WTC11 (cell line): ENCODE measurements around the gene RBM10. TPM values are rescaled to one million over a fixed set of nuclear protein-coding genes. Genes with fewer than 3 reads are reported as not detected.

Experiments used
- ATAC-seq: fragments of 200-7000 bp; cut with Tn5 transposase; 2 replicates; pipeline ENCODE4 v1.10.0; 2021; ENCODE audit warnings: mild to moderate bottlenecking, moderate library complexity
- CTCF ChIA-PET: fragments of 300-600 bp; sonication (Branson Sonifier 250); formaldehyde crosslinking; loops from one replicate; lab custom pipeline; 2021; ENCODE audit warnings: antibody characterized with exemption; lab: Charles Lee
- POLR2A ChIA-PET: fragments of 350-600 bp; sonication (Branson Sonifier 250); formaldehyde crosslinking; loops from one replicate; lab custom pipeline; 2021; ENCODE audit warnings: antibody characterized with exemption; lab: Charles Lee
- DNase-seq: peaks from one replicate; pipeline ENCODE4 v3.0.0; 2021; ENCODE audit warnings: low spot score
- H3K27ac Mint-ChIP-seq: 2 replicates; pipeline ENCODE4 v1.8.0; 2021; ENCODE audit warnings: mixed read lengths
- H3K27me3 Mint-ChIP-seq: 2 replicates; pipeline ENCODE4 v1.8.0; 2021; ENCODE audit warnings: low read depth, mild to moderate bottlenecking, moderate library complexity, mixed read lengths
- H3K36me3 Mint-ChIP-seq: 2 replicates; pipeline ENCODE4 v1.8.0; 2021; ENCODE audit warnings: mixed read lengths
- H3K4me1 Mint-ChIP-seq: 2 replicates; pipeline ENCODE4 v1.8.0; 2022; ENCODE audit warnings: mixed read lengths
- H3K4me3 Mint-ChIP-seq: 2 replicates; pipeline ENCODE4 v1.8.0; 2021; ENCODE audit warnings: mild to moderate bottlenecking, moderate library complexity, mixed read lengths
- H3K9me3 Mint-ChIP-seq: 2 replicates; pipeline ENCODE4 v1.8.0; 2021; ENCODE audit warnings: mixed read lengths
- ATF6 ChIP-seq: sonication (generic); formaldehyde crosslinking; IDR thresholded peaks from 2 replicates; pipeline ENCODE4 v1.8.1; 2023; ENCODE audit warnings: mild to moderate bottlenecking, missing genetic modification reagents
- CREM ChIP-seq: sonication (generic); formaldehyde crosslinking; IDR thresholded peaks from 2 replicates; pipeline ENCODE4 v1.8.1; 2022; ENCODE audit warnings: mild to moderate bottlenecking, missing genetic modification reagents, moderate library complexity
- OVOL2 ChIP-seq: fragments of 250-450 bp; sonication (Bioruptor Pico); IDR thresholded peaks from 2 replicates; pipeline ENCODE4 v1.9.0; 2021; ENCODE audit warnings: mild to moderate bottlenecking, borderline replicate concordance
- SMAD3 ChIP-seq: sonication (generic); formaldehyde crosslinking; IDR thresholded peaks from 2 replicates; pipeline ENCODE4 v1.8.0; 2022; ENCODE audit warnings: missing genetic modification reagents, mild to moderate bottlenecking, borderline replicate concordance
- STAT6 ChIP-seq: sonication (generic); formaldehyde crosslinking; conservative IDR thresholded peaks from 2 replicates; pipeline ENCODE4 v1.8.1; 2023; ENCODE audit warnings: mild to moderate bottlenecking, low read depth, missing genetic modification reagents, moderate library complexity
- USF1 ChIP-seq: sonication (generic); formaldehyde crosslinking; IDR thresholded peaks from 2 replicates; pipeline ENCODE4 v1.8.0; 2022; ENCODE audit warnings: mild to moderate bottlenecking, missing genetic modification reagents
- ZMAT4 ChIP-seq: fragments of 250-450 bp; sonication (Bioruptor Pico); IDR thresholded peaks from 2 replicates; pipeline ENCODE4 v1.9.0; 2021; ENCODE audit warnings: mild to moderate bottlenecking
- ZNF219 ChIP-seq: sonication (generic); formaldehyde crosslinking; IDR thresholded peaks from 2 replicates; pipeline ENCODE4 v1.8.0; 2023; ENCODE audit warnings: missing genetic modification reagents, mild to moderate bottlenecking, borderline replicate concordance
- total RNA-seq: library from RNA; stranded (reverse); gene quantifications from 3 replicates; pipeline ENCODE4 v1.2.3, GENCODE V29; 2021
- TF ChIP-seq, protein P1 (sequence below): sonication (generic); formaldehyde crosslinking; IDR thresholded peaks from 2 replicates; pipeline ENCODE4 v1.8.1; 2022; ENCODE audit warnings: missing genetic modification reagents, borderline replicate concordance
- TF ChIP-seq, protein P2 (sequence below): sonication (generic); formaldehyde crosslinking; IDR thresholded peaks from 2 replicates; pipeline ENCODE4 v1.8.0; 2023; ENCODE audit warnings: missing genetic modification reagents
- TF ChIP-seq, protein P3 (sequence below): sonication (generic); formaldehyde crosslinking; IDR thresholded peaks from 2 replicates; pipeline ENCODE4 v1.8.0; 2022; ENCODE audit warnings: mild to moderate bottlenecking, missing genetic modification reagents
- TF ChIP-seq, protein P4 (sequence below): fragments of 250-450 bp; sonication (Bioruptor Pico); IDR thresholded peaks from 2 replicates; pipeline ENCODE4 v2.1.2; 2022; ENCODE audit warnings: mild to moderate bottlenecking, moderate library complexity

Gene RBM10
- total RNA-seq, 1 experiment from 2014 or later, result 66.1 TPM

DNA sequence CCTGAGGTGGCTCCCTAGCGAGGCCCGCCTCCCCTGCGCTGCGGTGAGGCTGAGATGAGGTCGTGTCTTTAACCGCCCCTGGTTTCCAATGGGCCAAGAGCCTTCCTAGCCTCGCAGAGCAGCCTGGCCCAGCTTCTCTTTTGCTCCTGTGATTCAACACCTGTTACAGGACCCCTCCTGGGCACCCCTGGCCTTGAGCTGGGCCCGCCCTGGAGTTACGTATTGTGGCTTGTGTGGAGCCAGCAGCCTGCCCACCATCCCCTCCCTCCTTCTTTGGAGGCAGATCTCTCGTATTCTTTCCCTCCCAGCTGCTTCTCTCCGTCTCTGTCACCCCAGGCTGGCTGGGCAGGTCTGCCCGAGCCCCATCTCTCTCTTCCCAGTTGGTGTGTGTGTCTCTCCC is 29.4 kb downstream of the RBM10 start:
- ChIA-PET POLR2A (no interaction called here), CTCF (no interaction called here)
- H3K27me3 Mint-ChIP-seq, result no peaks in the 10 kb centered on the region
- no peak for ATAC-seq
- H3K36me3 Mint-ChIP-seq, result peaks cover 22% of the 10 kb centered on the region
- DNase-seq, result no peak
- H3K4me1 Mint-ChIP-seq, result no peaks in the 10 kb centered on the region
- no peak overlapping the region for H3K4me3 Mint-ChIP-seq
- no peak overlapping the region for H3K27ac Mint-ChIP-seq
- TF ChIP-seq USF1 (CRISPR knock-in tag), result no peak
- TF ChIP-seq, all 79 proteins: peak for 0
- H3K9me3 Mint-ChIP-seq, result no peaks in the 10 kb centered on the region

GRCh38 chrX:47174846-47175587 is 30.0 kb downstream of the RBM10 start:
- Mint-ChIP-seq H3K36me3 (peaks cover 22% of the 10 kb centered on the region), H3K27me3 (no peaks in the 10 kb centered on the region), H3K4me1 (no peaks in the 10 kb centered on the region), H3K9me3 (no peaks in the 10 kb centered on the region), H3K4me3 (no peak overlapping the region), H3K27ac (no peak overlapping the region)
- no peak for DNase-seq
- POLR2A ChIA-PET, result interaction anchor here (0.6 kb wide), 1 partner anchor 63 kb away, joined by 3 read pairs; no protein-coding TSS in a partner anchor
- TF ChIP-seq OVOL2 (CRISPR knock-in tag), result no peak
- CTCF ChIA-PET, result no interaction called here
- no peak for ATAC-seq

GRCh38 chrX:47175588-47175980 is 30.6 kb downstream of the RBM10 start:
- DNase-seq, result no peak
- no peak for TF ChIP-seq ATF6
- TF ChIP-seq ZNF219 (CRISPR knock-in tag), result no peak
- no peak for TF ChIP-seq ZMAT4
- TF ChIP-seq USF1 (CRISPR knock-in tag), result no peak
- TF ChIP-seq, protein P1, sequence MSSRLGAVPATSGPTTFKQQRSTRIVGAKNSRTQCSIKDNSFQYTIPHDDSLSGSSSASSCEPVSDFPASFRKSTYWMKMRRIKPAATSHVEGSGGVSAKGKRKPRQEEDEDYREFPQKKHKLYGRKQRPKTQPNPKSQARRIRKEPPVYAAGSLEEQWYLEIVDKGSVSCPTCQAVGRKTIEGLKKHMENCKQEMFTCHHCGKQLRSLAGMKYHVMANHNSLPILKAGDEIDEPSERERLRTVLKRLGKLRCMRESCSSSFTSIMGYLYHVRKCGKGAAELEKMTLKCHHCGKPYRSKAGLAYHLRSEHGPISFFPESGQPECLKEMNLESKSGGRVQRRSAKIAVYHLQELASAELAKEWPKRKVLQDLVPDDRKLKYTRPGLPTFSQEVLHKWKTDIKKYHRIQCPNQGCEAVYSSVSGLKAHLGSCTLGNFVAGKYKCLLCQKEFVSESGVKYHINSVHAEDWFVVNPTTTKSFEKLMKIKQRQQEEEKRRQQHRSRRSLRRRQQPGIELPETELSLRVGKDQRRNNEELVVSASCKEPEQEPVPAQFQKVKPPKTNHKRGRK (CRISPR knock-in tag), result no peak
- TF ChIP-seq, protein P2, sequence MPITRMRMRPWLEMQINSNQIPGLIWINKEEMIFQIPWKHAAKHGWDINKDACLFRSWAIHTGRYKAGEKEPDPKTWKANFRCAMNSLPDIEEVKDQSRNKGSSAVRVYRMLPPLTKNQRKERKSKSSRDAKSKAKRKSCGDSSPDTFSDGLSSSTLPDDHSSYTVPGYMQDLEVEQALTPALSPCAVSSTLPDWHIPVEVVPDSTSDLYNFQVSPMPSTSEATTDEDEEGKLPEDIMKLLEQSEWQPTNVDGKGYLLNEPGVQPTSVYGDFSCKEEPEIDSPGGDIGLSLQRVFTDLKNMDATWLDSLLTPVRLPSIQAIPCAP (CRISPR knock-in tag), result no peak
- H3K4me1 Mint-ChIP-seq, result no peaks in the 10 kb centered on the region
- peaks cover 22% of the 10 kb centered on the region for H3K36me3 Mint-ChIP-seq
- no peaks in the 10 kb centered on the region for H3K27me3 Mint-ChIP-seq
- no peak overlapping the region for H3K27ac Mint-ChIP-seq
- POLR2A ChIA-PET, result interaction anchor here (0.6 kb wide), 1 partner anchor 62 kb away, joined by 3 read pairs; no protein-coding TSS in a partner anchor
- no peaks in the 10 kb centered on the region for H3K9me3 Mint-ChIP-seq
- ATAC-seq, result no peak
- CTCF ChIA-PET, result no interaction called here
- H3K4me3 Mint-ChIP-seq, result no peak overlapping the region

DNA sequence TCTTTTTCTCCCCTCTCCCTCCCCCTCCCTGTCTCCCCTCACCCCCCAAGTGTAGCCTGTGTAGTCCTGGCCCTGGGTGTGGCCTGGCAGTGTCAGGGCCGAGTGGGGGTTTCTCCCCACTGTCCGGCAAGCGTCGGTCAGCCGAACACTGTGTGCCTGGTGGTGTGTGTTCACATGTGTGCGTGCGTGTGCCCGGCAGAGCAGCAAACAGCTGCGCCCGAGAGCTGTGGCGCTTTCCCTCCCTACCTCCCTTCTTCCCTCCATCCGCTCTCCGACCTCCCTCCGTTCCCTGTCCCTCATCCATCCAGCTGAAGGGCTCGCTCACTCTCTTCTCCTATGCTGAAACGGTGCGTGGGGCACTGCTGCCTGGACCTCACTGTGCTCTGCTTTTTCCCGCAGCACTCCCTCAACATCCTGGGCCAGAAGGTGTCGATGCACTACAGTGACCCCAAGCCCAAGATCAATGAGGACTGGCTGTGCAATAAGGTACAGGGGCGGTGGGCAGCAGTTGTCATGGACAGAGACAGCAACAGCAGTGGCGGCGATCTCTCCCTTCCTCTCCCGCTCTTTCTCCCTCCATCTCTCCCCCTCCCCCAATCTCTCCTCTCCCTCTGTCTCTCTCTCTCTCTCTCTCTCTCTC is 31.2 kb downstream of the RBM10 start:
- ChIA-PET POLR2A (no interaction called here), CTCF (no interaction called here)
- Mint-ChIP-seq H3K4me3 (no peak overlapping the region), H3K27me3 (no peaks in the 10 kb centered on the region), H3K27ac (peak overlapping the region; percentile 57; the same call in 1 of the 2 replicates), H3K9me3 (no peaks in the 10 kb centered on the region), H3K4me1 (no peaks in the 10 kb centered on the region), H3K36me3 (peaks cover 22% of the 10 kb centered on the region)
- no peak for DNase-seq
- no peak for ATAC-seq
- TF ChIP-seq CREM (CRISPR knock-in tag) (no peak), STAT6 (CRISPR knock-in tag) (no peak), SMAD3 (no peak)
- TF ChIP-seq, protein P3, sequence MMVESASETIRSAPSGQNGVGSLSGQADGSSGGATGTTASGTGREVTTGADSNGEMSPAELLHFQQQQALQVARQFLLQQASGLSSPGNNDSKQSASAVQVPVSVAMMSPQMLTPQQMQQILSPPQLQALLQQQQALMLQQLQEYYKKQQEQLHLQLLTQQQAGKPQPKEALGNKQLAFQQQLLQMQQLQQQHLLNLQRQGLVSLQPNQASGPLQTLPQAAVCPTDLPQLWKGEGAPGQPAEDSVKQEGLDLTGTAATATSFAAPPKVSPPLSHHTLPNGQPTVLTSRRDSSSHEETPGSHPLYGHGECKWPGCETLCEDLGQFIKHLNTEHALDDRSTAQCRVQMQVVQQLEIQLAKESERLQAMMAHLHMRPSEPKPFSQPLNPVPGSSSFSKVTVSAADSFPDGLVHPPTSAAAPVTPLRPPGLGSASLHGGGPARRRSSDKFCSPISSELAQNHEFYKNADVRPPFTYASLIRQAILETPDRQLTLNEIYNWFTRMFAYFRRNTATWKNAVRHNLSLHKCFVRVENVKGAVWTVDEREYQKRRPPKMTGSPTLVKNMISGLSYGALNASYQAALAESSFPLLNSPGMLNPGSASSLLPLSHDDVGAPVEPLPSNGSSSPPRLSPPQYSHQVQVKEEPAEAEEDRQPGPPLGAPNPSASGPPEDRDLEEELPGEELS (CRISPR knock-in tag), result no peak
- TF ChIP-seq, protein P4, sequence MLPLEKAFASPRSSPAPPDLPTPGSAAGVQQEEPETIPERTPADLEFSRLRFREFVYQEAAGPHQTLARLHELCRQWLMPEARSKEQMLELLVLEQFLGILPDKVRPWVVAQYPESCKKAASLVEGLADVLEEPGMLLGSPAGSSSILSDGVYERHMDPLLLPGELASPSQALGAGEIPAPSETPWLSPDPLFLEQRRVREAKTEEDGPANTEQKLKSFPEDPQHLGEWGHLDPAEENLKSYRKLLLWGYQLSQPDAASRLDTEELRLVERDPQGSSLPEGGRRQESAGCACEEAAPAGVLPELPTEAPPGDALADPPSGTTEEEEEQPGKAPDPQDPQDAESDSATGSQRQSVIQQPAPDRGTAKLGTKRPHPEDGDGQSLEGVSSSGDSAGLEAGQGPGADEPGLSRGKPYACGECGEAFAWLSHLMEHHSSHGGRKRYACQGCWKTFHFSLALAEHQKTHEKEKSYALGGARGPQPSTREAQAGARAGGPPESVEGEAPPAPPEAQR (CRISPR knock-in tag), result no peak
